Endothelial cell of umbilical vein (primary cell): ENCODE measurements around the gene FLT3LG. TPM values are rescaled to one million over a fixed set of nuclear protein-coding genes. Genes with fewer than 3 reads are reported as not detected.

Experiments used
- BruUV-seq: library from RNA; stranded (reverse); fragments of 400-500 nt; replicated peaks from 2 replicates; lab custom pipeline; 2021; lab: Mats Ljungman, UMichigan
- CTCF ChIA-PET: fragments of 300-600, 350-600 bp; sonication (Branson Sonifier 250); formaldehyde crosslinking; loops from one replicate; lab custom pipeline; 2021; ENCODE audit warnings: antibody characterized with exemption, inconsistent platforms; lab: Charles Lee
- POLR2A ChIA-PET: fragments of 300-600, 350-600 bp; sonication (Branson Sonifier 250); formaldehyde crosslinking; loops from one replicate; lab custom pipeline; 2021; ENCODE audit warnings: antibody characterized with exemption, inconsistent platforms; lab: Charles Lee
- DNase-seq: peaks from one replicate; pipeline ENCODE4 v3.0.0-alpha.2; 2011; ENCODE audit warnings: low read depth, low spot score
- FAIRE-seq: peaks from 2 replicates; lab custom pipeline; 2011; peaks lifted over from hg19 to GRCh38; lab: Jason Lieb, UNC
- H2AFZ ChIP-seq: 2 replicates; pipeline ENCODE4 v1.6.0; 2012; ENCODE audit warnings: low read depth, low read length, control low read depth, inconsistent platforms
- H3K27ac ChIP-seq: 2 replicates; pipeline ENCODE4 v1.5.1; 2011; ENCODE audit warnings: low read depth, mild to moderate bottlenecking, control low read depth, low read length, moderate library complexity; ENCODE audit not compliant: insufficient read depth
- H3K27me3 ChIP-seq, 2 experiments: 2 replicates each; pipeline versions ENCODE4 v1.6.0 to v1.6.1; 2011; ENCODE audit warnings: low read length in 2 of 2, mixed read lengths in 1 of 2; ENCODE audit not compliant: control insufficient read depth in 2 of 2, insufficient read depth in 2 of 2
- H3K36me3 ChIP-seq, 2 experiments: 2 replicates in 1 of 2; 3 replicates in 1 of 2; pipeline ENCODE4 v1.5.1; 2011; ENCODE audit warnings: low read length in 2 of 2, mild to moderate bottlenecking in 1 of 2, moderate library complexity in 1 of 2; ENCODE audit not compliant: control insufficient read depth in 2 of 2, insufficient read depth in 2 of 2; ENCODE audit errors: extremely low read depth in 1 of 2
- H3K4me1 ChIP-seq: 3 replicates; pipeline ENCODE4 v1.5.1; 2011; ENCODE audit warnings: mild to moderate bottlenecking, low read length; ENCODE audit not compliant: control insufficient read depth, insufficient read depth; ENCODE audit errors: extremely low read depth
- H3K4me2 ChIP-seq: 2 replicates; pipeline ENCODE4 v1.6.1; 2011; ENCODE audit warnings: low read length, control low read depth, mixed read lengths; ENCODE audit not compliant: insufficient read depth
- H3K4me3 ChIP-seq, 3 experiments: fragments of 200-600 bp in 1 of 3; sonication (generic), shearing (Covaris generic) in 1 of 3; replicated peaks in 1 of 3; 2 replicates each; pipeline ENCODE4 v1.5.1; 2011 to 2016; ENCODE audit warnings: control low read depth in 3 of 3, low read length in 3 of 3, mild to moderate bottlenecking in 2 of 3, inconsistent platforms in 1 of 3, low read depth in 1 of 3, moderate library complexity in 1 of 3; ENCODE audit not compliant: insufficient read depth in 1 of 3
- H3K79me2 ChIP-seq: 2 replicates; pipeline ENCODE4 v1.6.0; 2012; ENCODE audit warnings: low read length, inconsistent platforms; ENCODE audit not compliant: control insufficient read depth, insufficient read depth
- H3K9ac ChIP-seq: replicated peaks from 2 replicates; pipeline ENCODE3; 2011; ENCODE audit warnings: low read length, control low read depth; ENCODE audit not compliant: insufficient read depth; ENCODE audit errors: extremely low read depth
- H3K9me1 ChIP-seq: replicated peaks from 3 replicates; pipeline ENCODE4 v1.6.0; 2011; ENCODE audit warnings: mild to moderate bottlenecking, low read length; ENCODE audit not compliant: control insufficient read depth, insufficient read depth; ENCODE audit errors: extremely low read depth
- H3K9me3 ChIP-seq: replicated peaks from 2 replicates; pipeline ENCODE4 v1.5.1; 2012; ENCODE audit warnings: low read length, inconsistent platforms; ENCODE audit not compliant: control insufficient read depth, insufficient read depth
- H4K20me1 ChIP-seq: replicated peaks from 2 replicates; pipeline ENCODE3; 2011; ENCODE audit warnings: mild to moderate bottlenecking, low read length; ENCODE audit not compliant: control insufficient read depth, insufficient read depth; ENCODE audit errors: extremely low read depth
- CTCF ChIP-seq, 2 donors: IDR thresholded peaks; 1 replicate in 1 of 2; 2 replicates in 1 of 2; pipeline ENCODE4 v1.5.1; 2011; ENCODE audit warnings: low read length in 2 of 2, mild to moderate bottlenecking in 2 of 2, moderate library complexity in 2 of 2, control low read depth in 1 of 2, inconsistent platforms in 1 of 2, low read depth in 1 of 2; ENCODE audit not compliant: insufficient read depth in 1 of 2; ENCODE audit errors: extremely low read depth in 1 of 2
- EZH2 ChIP-seq: IDR thresholded peaks from 2 replicates; pipeline ENCODE4 v1.6.1; 2012; ENCODE audit warnings: borderline replicate concordance, low read depth, mild to moderate bottlenecking, moderate library complexity, low read length, inconsistent platforms; ENCODE audit not compliant: severe bottlenecking
- GATA2 ChIP-seq: IDR thresholded peaks from 2 replicates; pipeline ENCODE4 v1.7.0; 2011; ENCODE audit warnings: low read depth, mild to moderate bottlenecking, moderate library complexity, mixed read lengths, low read length; ENCODE audit not compliant: insufficient read length, insufficient read depth
- MYC ChIP-seq: IDR thresholded peaks from one replicate; pipeline ENCODE4 v1.6.1; 2011; ENCODE audit warnings: mild to moderate bottlenecking, low read depth, low read length
- POLR2AphosphoS5 ChIP-seq: IDR thresholded peaks from 2 replicates; pipeline ENCODE4 v1.6.1; 2012; ENCODE audit warnings: low read depth, mild to moderate bottlenecking, control low read depth, low read length, moderate library complexity; ENCODE audit not compliant: insufficient read depth
- dilution Hi-C: fragments of 300-500 bp; cut with MboI; formaldehyde crosslinking; loops from one replicate; pipeline ENCODE4 v1.15.0; 2019; ENCODE audit warnings: low sequenced_read_pairs; ENCODE audit not compliant: extremely low pct_ligation_motif_present
- intact Hi-C: fragments of 100-400 bp; cut with micrococcal nuclease; formaldehyde crosslinking; loops from one replicate; pipeline ENCODE4 v1.10.0; 2022
- polyA plus RNA-seq, 4 experiments: library from polyadenylated mRNA; depleted of rRNA in 3 of 4; stranded (reverse) in 3 of 4; unstranded in 1 of 4; fragments of >200 nt; gene quantifications; 2 replicates each; pipeline versions ENCODE4 v1.2.1 to v1.2.3, GENCODE V29; 2011 to 2012; ENCODE audit warnings: missing spikeins in 1 of 4
- total RNA-seq: library from RNA; stranded (reverse); gene quantifications from 2 replicates; pipeline ENCODE4 v1.2.3, GENCODE V29; 2021

The FLT3LG gene
- total and polyA plus RNA-seq, 2 donors (not counting 3 experiments of a cell fraction or from before 2014, with no cell fraction given): 5.0 to 5.7 TPM

- Histone ChIP-seq H3K27me3 (peaks cover 81 to 82% of the 10 kb centered on the region in 2 experiments), H3K36me3 (no peaks in the 10 kb centered on the region), H3K9me3 (no peaks in the 10 kb centered on the region), H3K4me1 (no peaks in the 10 kb centered on the region), H3K27ac (no peak overlapping the region), H3K9ac (no peak overlapping the region), H3K4me2 (no peak overlapping the region), H3K9me1 (no peaks in the 10 kb centered on the region), H3K79me2 (no peaks in the 10 kb centered on the region), H2AFZ (no peak overlapping the region), H3K4me3 (no peak overlapping the region), H4K20me1 (no peaks in the 10 kb centered on the region)
- ChIA-PET CTCF (no interaction called here), POLR2A (no interaction called here)
- intact Hi-C loops: no loop called here
- dilution Hi-C loops: no loop called here
- BruUV-seq: no TSS peak
- no peak for DNase-seq
- TF ChIP-seq CTCF (IDR thresholded peaks at IDR 0.05; ENCODE audit: extremely low read depth in 1 of 2, insufficient read depth in 1 of 2, low read depth in 1 of 2, low read length in 2 of 2): no peak
- TF ChIP-seq GATA2: no peak
- peak; percentile 51 for TF ChIP-seq EZH2
- no peak for FAIRE-seq
Observed at GRCh38 chr19:49428547-49429451, 45.2 kb upstream of the FLT3LG start.

- Histone ChIP-seq H2AFZ (no peak overlapping the region), H3K4me2 (no peak overlapping the region), H3K79me2 (no peaks in the 10 kb centered on the region), H3K36me3 (no peaks in the 10 kb centered on the region), H3K27me3 (peaks cover 73 to 80% of the 10 kb centered on the region in 2 experiments), H4K20me1 (no peaks in the 10 kb centered on the region), H3K4me3 (no peak overlapping the region), H3K9ac (no peak overlapping the region), H3K27ac (no peak overlapping the region), H3K9me3 (no peaks in the 10 kb centered on the region), H3K9me1 (no peaks in the 10 kb centered on the region), H3K4me1 (no peaks in the 10 kb centered on the region)
- POLR2A ChIA-PET: no interaction called here
- no peak for FAIRE-seq
- dilution Hi-C loops: no loop called here
- CTCF ChIA-PET: no interaction called here
- no peak for DNase-seq
- intact Hi-C loops: no loop called here
- no TSS peak for BruUV-seq
- TF ChIP-seq MYC (no peak), POLR2AphosphoS5 (no peak), GATA2 (no peak), EZH2 (peak; percentile 54)
Observed at GRCh38 chr19:49430172-49430677, 43.8 kb upstream of the FLT3LG start.
